Keratinocyte (primary cell): ENCODE measurements around the gene LATS2. TPM values are rescaled to one million over a fixed set of nuclear protein-coding genes. Genes with fewer than 3 reads are reported as not detected.

ENCODE experiments used
- DNase-seq: peaks from one replicate; pipeline ENCODE4 v3.0.0-alpha.2; 2011; ENCODE audit warnings: low read depth, missing footprints, low spot score
- FAIRE-seq: peaks from 2 replicates; lab custom pipeline; 2011; peaks lifted over from hg19 to GRCh38; lab: Jason Lieb, UNC
- H2AFZ ChIP-seq: 2 replicates; pipeline ENCODE4 v1.6.0; 2012; ENCODE audit warnings: low read length, control low read depth, inconsistent platforms; ENCODE audit not compliant: control insufficient read depth
- H3K27ac ChIP-seq: 2 replicates; pipeline ENCODE4 v1.5.1; 2011; ENCODE audit warnings: low read length; ENCODE audit not compliant: control insufficient read depth, insufficient read depth
- H3K27me3 ChIP-seq: 3 replicates; pipeline ENCODE4 v1.6.0; 2011; ENCODE audit warnings: low read length; ENCODE audit not compliant: control insufficient read depth, insufficient read depth; ENCODE audit errors: extremely low read depth
- H3K36me3 ChIP-seq, 2 experiments: 2 replicates in 1 of 2; 3 replicates in 1 of 2; pipeline ENCODE4 v1.5.1; 2011; ENCODE audit warnings: low read length in 2 of 2, mild to moderate bottlenecking in 1 of 2; ENCODE audit not compliant: control insufficient read depth in 2 of 2, insufficient read depth in 2 of 2; ENCODE audit errors: extremely low read depth in 1 of 2
- H3K4me1 ChIP-seq: 3 replicates; pipeline ENCODE4 v1.5.1; 2011; ENCODE audit warnings: low read length; ENCODE audit not compliant: control insufficient read depth, insufficient read depth; ENCODE audit errors: extremely low read depth
- H3K4me2 ChIP-seq: 3 replicates; pipeline ENCODE4 v1.6.0; 2011; ENCODE audit warnings: low read depth, low read length; ENCODE audit not compliant: control insufficient read depth, insufficient read depth; ENCODE audit errors: extremely low read depth
- H3K4me3 ChIP-seq, 3 experiments: fragments of 200-600 bp in 1 of 3; sonication (generic) in 1 of 3; 2 replicates in 2 of 3; 3 replicates in 1 of 3; pipeline ENCODE4 v1.5.1; 2011 to 2016; ENCODE audit warnings: low read length in 3 of 3, mild to moderate bottlenecking in 3 of 3, control low read depth in 2 of 3, inconsistent platforms in 1 of 3, low read depth in 1 of 3, mixed read lengths in 1 of 3, mixed run types in 1 of 3, moderate library complexity in 1 of 3; ENCODE audit not compliant: control insufficient read depth in 2 of 3, insufficient read depth in 2 of 3; ENCODE audit errors: extremely low read depth in 1 of 3
- H3K79me2 ChIP-seq: 2 replicates; pipeline ENCODE4 v1.6.0; 2012; ENCODE audit warnings: low read length; ENCODE audit not compliant: control insufficient read depth, insufficient read depth
- H3K9ac ChIP-seq: 3 replicates; pipeline ENCODE4 v1.6.0; 2011; ENCODE audit warnings: low read length; ENCODE audit not compliant: control insufficient read depth, insufficient read depth; ENCODE audit errors: extremely low read depth
- H3K9me1 ChIP-seq: 3 replicates; pipeline ENCODE4 v1.6.0; 2011; ENCODE audit warnings: low read length; ENCODE audit not compliant: control insufficient read depth, insufficient read depth; ENCODE audit errors: extremely low read depth
- H3K9me3 ChIP-seq: 2 replicates; pipeline ENCODE4 v1.5.1; 2012; ENCODE audit warnings: low read depth, low read length; ENCODE audit not compliant: control insufficient read depth
- H4K20me1 ChIP-seq: 3 replicates; pipeline ENCODE4 v1.6.0; 2011; ENCODE audit warnings: low read length; ENCODE audit not compliant: control insufficient read depth, insufficient read depth; ENCODE audit errors: extremely low read depth
- CTCF ChIP-seq, 3 experiments: IDR thresholded peaks in 1 of 3; conservative IDR thresholded peaks in 1 of 3; optimal IDR thresholded peaks in 1 of 3; 2 replicates in 2 of 3; 3 replicates in 1 of 3; pipeline versions ENCODE3 to v1.5.1; 2011; ENCODE audit warnings: low read length in 3 of 3, mild to moderate bottlenecking in 3 of 3, moderate library complexity in 2 of 3, control low read depth in 1 of 3, inconsistent platforms in 1 of 3; ENCODE audit not compliant: insufficient read depth in 2 of 3; ENCODE audit errors: extremely low read depth in 1 of 3
- EZH2 ChIP-seq: IDR thresholded peaks from one replicate; pipeline ENCODE4 v1.6.1; 2012; ENCODE audit warnings: inconsistent platforms, mild to moderate bottlenecking, low read length, moderate library complexity
- dilution Hi-C: fragments of 300-500 bp; cut with MboI; formaldehyde crosslinking; loops from one replicate; pipeline ENCODE4 v1.7.0; 2020; ENCODE audit warnings: low sequenced_read_pairs; ENCODE audit not compliant: extremely low pct_ligation_motif_present
- polyA plus RNA-seq, 5 experiments: library from polyadenylated mRNA; depleted of rRNA in 3 of 5; stranded (reverse) in 3 of 5; stranded (forward) in 1 of 5; unstranded in 1 of 5; fragments of >200 nt; gene quantifications; 1 replicate in 1 of 5; 2 replicates in 3 of 5; 3 replicates in 1 of 5; pipeline versions ENCODE4 v1.2.1 to v1.2.3, GENCODE V29; 2011 to 2012; ENCODE audit warnings: missing spikeins in 2 of 5, low read depth in 1 of 5, low replicate concordance in 1 of 5

Gene LATS2
- polyA plus RNA-seq, 1 donor (not counting 4 experiments of a cell fraction or from before 2014, with no cell fraction given), result 6.7 TPM

GRCh38 chr13:20972731-20973130, 88.7 kb downstream of the LATS2 start:
- Histone ChIP-seq H3K4me1 (no peaks in the 10 kb centered on the region), H3K36me3 (peaks cover 8% of the 10 kb centered on the region in 2 experiments), H3K4me3 (no peak overlapping the region), H4K20me1 (no peaks in the 10 kb centered on the region), H3K9me1 (peaks cover 2% of the 10 kb centered on the region), H3K4me2 (no peak overlapping the region), H3K9ac (no peak overlapping the region), H2AFZ (no peak overlapping the region), H3K9me3 (no peaks in the 10 kb centered on the region), H3K27me3 (no peaks in the 10 kb centered on the region), H3K27ac (no peak overlapping the region), H3K79me2 (no peaks in the 10 kb centered on the region)
- FAIRE-seq (no peak), DNase-seq (no peak)
- dilution Hi-C loops, result loop anchor here (25.0 kb wide), 1 partner anchor 135 kb away; no protein-coding TSS in a partner anchor
- TF ChIP-seq CTCF (optimal IDR thresholded peaks at IDR 0.05 in 1 of 3, IDR thresholded peaks at IDR 0.05 in 1 of 3, conservative IDR thresholded peaks at IDR 0.05 in 1 of 3; ENCODE audit: extremely low read depth in 1 of 3, insufficient read depth in 2 of 3, low read length in 3 of 3), result no peak
- no peak for TF ChIP-seq EZH2

- Histone ChIP-seq H3K27me3 (no peaks in the 10 kb centered on the region), H3K4me2 (no peak overlapping the region), H3K9me3 (no peaks in the 10 kb centered on the region), H2AFZ (no peak overlapping the region), H4K20me1 (no peaks in the 10 kb centered on the region), H3K4me3 (no peak overlapping the region), H3K79me2 (no peaks in the 10 kb centered on the region), H3K9ac (no peak overlapping the region), H3K4me1 (no peaks in the 10 kb centered on the region), H3K9me1 (no peaks in the 10 kb centered on the region), H3K36me3 (no peaks in the 10 kb centered on the region), H3K27ac (no peak overlapping the region)
- peak; percentile 13 for FAIRE-seq
- TF ChIP-seq CTCF (optimal IDR thresholded peaks at IDR 0.05 in 1 of 3, IDR thresholded peaks at IDR 0.05 in 1 of 3, conservative IDR thresholded peaks at IDR 0.05 in 1 of 3; ENCODE audit: extremely low read depth in 1 of 3, insufficient read depth in 2 of 3, low read length in 3 of 3) (no peak), EZH2 (no peak)
- DNase-seq, result no peak
- dilution Hi-C loops, result loop anchor here (25.0 kb wide), 1 partner anchor 132 kb away; no protein-coding TSS in a partner anchor
Observed at GRCh38 chr13:20969182-20969581, 92.2 kb downstream of the LATS2 start.
